LHCN-M2 (cell line): ENCODE measurements around the gene GPR180. TPM values are rescaled to one million over a fixed set of nuclear protein-coding genes. Genes with fewer than 3 reads are reported as not detected.

Experiments
- DNase-seq: peaks from one replicate; pipeline ENCODE4 v3.0.0-alpha.2; 2012; ENCODE audit warnings: low read depth
- polyA plus RNA-seq: library from polyadenylated mRNA; unstranded; fragments of >200 nt; gene quantifications from one replicate; pipeline ENCODE4 v1.2.1, GENCODE V29; 2012; ENCODE audit warnings: missing spikeins
- total RNA-seq: library from RNA; depleted of rRNA; stranded (reverse); fragments of >200 nt; gene quantifications from 2 replicates; pipeline ENCODE4 v1.2.3, GENCODE V29; 2014; rRNA removed

GPR180 gene
- 9.6 and 10.1 TPM in 2 replicates for total RNA-seq
- 1.9 TPM for polyA plus RNA-seq

GRCh38 chr13:94601446-94602431 is at the start of gene GPR180:
Gene GPR180, plus strand, starts transcription at chr13:94601857. Its CDS starts 71 bp downstream, at chr13:94601928.
- DNase-seq, result peak; percentile 99

- no peak for DNase-seq
Measured at GRCh38 chr13:94552095-94552494, 49.6 kb upstream of the GPR180 start.

- DNase-seq, result no peak
Measured at GRCh38 chr13:94553766-94554165, 47.9 kb upstream of the GPR180 start.

- no peak for DNase-seq
Measured at GRCh38 chr13:94556041-94556440, 45.6 kb upstream of the GPR180 start.

- no peak for DNase-seq
Measured at GRCh38 chr13:94556621-94557020, 45.0 kb upstream of the GPR180 start.

- DNase-seq, result no peak
Measured at GRCh38 chr13:94557684-94558235, 43.9 kb upstream of the GPR180 start.

- peak; percentile 24 for DNase-seq
Measured at GRCh38 chr13:94558716-94559115, 42.9 kb upstream of the GPR180 start.

GRCh38 chr13:94559222-94559795 is 42.3 kb upstream of the GPR180 start:
- DNase-seq, result no peak

- no peak for DNase-seq
Measured at GRCh38 chr13:94560116-94560515, 41.5 kb upstream of the GPR180 start.

- DNase-seq, result no peak
Measured at GRCh38 chr13:94561126-94561525, 40.5 kb upstream of the GPR180 start.

GRCh38 chr13:94567581-94567980 is 34.1 kb upstream of the GPR180 start:
- no peak for DNase-seq

- DNase-seq, result no peak
Measured at GRCh38 chr13:94568443-94568842, 33.2 kb upstream of the GPR180 start.

- no peak for DNase-seq
Measured at GRCh38 chr13:94569615-94570014, 32.0 kb upstream of the GPR180 start.

- no peak for DNase-seq
Measured at GRCh38 chr13:94579063-94579462, 22.6 kb upstream of the GPR180 start.

GRCh38 chr13:94583926-94584325 is 17.7 kb upstream of the GPR180 start:
- DNase-seq, result peak; percentile 13

- DNase-seq, result no peak
Measured at GRCh38 chr13:94585543-94586101, 16.0 kb upstream of the GPR180 start.

GRCh38 chr13:94586371-94586770 is 15.3 kb upstream of the GPR180 start:
- no peak for DNase-seq

GRCh38 chr13:94588541-94588940 is 13.1 kb upstream of the GPR180 start:
- DNase-seq, result no peak

GRCh38 chr13:94590744-94591143 is 10.9 kb upstream of the GPR180 start:
- no peak for DNase-seq

GRCh38 chr13:94595001-94595949 is 6.4 kb upstream of the GPR180 start:
- no peak for DNase-seq
